Naive thymus-derived CD4-positive, alpha-beta T cell (primary cell): ENCODE measurements around the gene TMEM88. TPM values are rescaled to one million over a fixed set of nuclear protein-coding genes. Genes with fewer than 3 reads are reported as not detected.

Experiments
- ATAC-seq: fragments of 150-1000 bp; cut with Tn5 transposase; 2 replicates; pipeline ENCODE4 v1.10.0; 2021; ENCODE audit warnings: mild to moderate bottlenecking, moderate library complexity
- CTCF ChIA-PET: fragments of 350-600 bp; sonication (Branson Sonifier 250); formaldehyde crosslinking; loops from one replicate; lab custom pipeline; 2021; ENCODE audit warnings: antibody characterized with exemption; lab: Charles Lee
- POLR2A ChIA-PET: fragments of 350-600 bp; sonication (Branson Sonifier 250); formaldehyde crosslinking; loops from one replicate; lab custom pipeline; 2021; ENCODE audit warnings: antibody characterized with exemption, inconsistent platforms; lab: Charles Lee
- DNase-seq, 9 donors: peaks; one replicate each; pipeline versions ENCODE4 v3.0.0 to v3.0.0-alpha.2; 2020 to 2022; ENCODE audit warnings: mixed read lengths in 1 of 9
- H3K27ac ChIP-seq: one replicate; pipeline ENCODE4 v1.7.0; 2013; ENCODE audit warnings: mild to moderate bottlenecking, low read depth, low read length, moderate library complexity
- H3K27me3 ChIP-seq, 2 donors: one replicate each; pipeline ENCODE4 v1.7.0; 2013; ENCODE audit warnings: low read length in 2 of 2, mild to moderate bottlenecking in 2 of 2, moderate library complexity in 2 of 2; ENCODE audit not compliant: control insufficient read depth in 2 of 2, insufficient read depth in 2 of 2
- H3K36me3 ChIP-seq, 3 experiments: 1 replicate in 2 of 3; 2 replicates in 1 of 3; pipeline ENCODE4 v1.7.0; 2013; ENCODE audit warnings: low read length in 3 of 3, mild to moderate bottlenecking in 3 of 3, moderate library complexity in 1 of 3; ENCODE audit not compliant: insufficient read depth in 3 of 3, control insufficient read depth in 2 of 3
- H3K4me1 ChIP-seq, 2 donors: one replicate each; pipeline ENCODE4 v1.7.0; 2013; ENCODE audit warnings: low read length in 2 of 2, mild to moderate bottlenecking in 2 of 2, moderate library complexity in 1 of 2; ENCODE audit not compliant: control insufficient read depth in 2 of 2, insufficient read depth in 2 of 2
- H3K4me3 ChIP-seq: 2 replicates; pipeline ENCODE4 v1.7.0; 2013; ENCODE audit warnings: mild to moderate bottlenecking, low read length
- H3K9me3 ChIP-seq, 3 experiments: 1 replicate in 2 of 3; 2 replicates in 1 of 3; pipeline ENCODE4 v1.7.0; 2013; ENCODE audit warnings: low read length in 3 of 3; ENCODE audit not compliant: control insufficient read depth in 2 of 3
- H3K27ac Mint-ChIP-seq, 9 donors: one replicate each; pipeline ENCODE4 v1.8.0; 2020 to 2022; ENCODE audit warnings: mixed read lengths in 9 of 9, mild to moderate bottlenecking in 8 of 9, moderate library complexity in 5 of 9, inconsistent platforms in 2 of 9
- H3K27me3 Mint-ChIP-seq, 5 donors: one replicate each; pipeline ENCODE4 v1.8.0; 2021 to 2022; ENCODE audit warnings: mixed read lengths in 5 of 5, mild to moderate bottlenecking in 1 of 5
- H3K36me3 Mint-ChIP-seq, 5 donors: one replicate each; pipeline ENCODE4 v1.8.0; 2020 to 2022; ENCODE audit warnings: mixed read lengths in 5 of 5, mild to moderate bottlenecking in 3 of 5, inconsistent platforms in 1 of 5
- H3K4me1 Mint-ChIP-seq, 7 donors: one replicate each; pipeline ENCODE4 v1.8.0; 2020 to 2022; ENCODE audit warnings: mixed read lengths in 7 of 7, mild to moderate bottlenecking in 3 of 7, inconsistent platforms in 1 of 7
- H3K4me3 Mint-ChIP-seq, 10 donors: one replicate each; pipeline ENCODE4 v1.8.0; 2020 to 2022; ENCODE audit warnings: mild to moderate bottlenecking in 10 of 10, mixed read lengths in 10 of 10, moderate library complexity in 6 of 10, inconsistent platforms in 2 of 10
- H3K9me3 Mint-ChIP-seq, 11 donors: one replicate each; pipeline ENCODE4 v1.8.0; 2020 to 2022; ENCODE audit warnings: mixed read lengths in 11 of 11, mild to moderate bottlenecking in 4 of 11, inconsistent platforms in 1 of 11, moderate library complexity in 1 of 11
- intact Hi-C, 2 donors: fragments of 100-400 bp; cut with micrococcal nuclease; formaldehyde crosslinking; loops; one replicate each; pipeline ENCODE4 v1.15.1; 2023
- polyA plus RNA-seq, 2 donors: library from polyadenylated mRNA; unstranded; fragments of 300-500 nt; fragmentation: Illumina TruSeq; gene quantifications; one replicate each; pipeline ENCODE4 v1.2.3, GENCODE V29; 2021
- total RNA-seq, 6 experiments: library from RNA in 5 of 6; stranded (reverse) in 5 of 6; gene quantifications; 1 replicate in 5 of 6; 2 replicates in 1 of 6; pipeline ENCODE4 v1.2.3 and lab custom pipeline; 2021 to 2026

Gene TMEM88
- total and polyA plus RNA-seq, 7 experiments from 2014 or later: 0.70 to 32.7 (median 11.6) TPM; not detected in 2

- H3K27me3 Mint-ChIP-seq: no peaks in the 10 kb centered on the region
- H3K4me3 ChIP-seq: peak overlapping the region; percentile 51
- H3K4me1 ChIP-seq: peaks cover 20 to 31% of the 10 kb centered on the region in 2 donors
- H3K4me3 Mint-ChIP-seq: peak overlapping the region; percentile 45 to 85 (median 70)
- intact Hi-C loops: loop anchor here (1.0 kb wide), 6 partner anchors 8 to 444 kb away; partner anchors contain the start of genes KDM6B (in 2 of the 2) and SLC25A35 (in 1 of the 2)
- peak overlapping the region; percentile 55 to 93 (median 82) for H3K27ac Mint-ChIP-seq
- peaks cover 0 to 47% (median 5%) of the 10 kb centered on the region in 3 experiments for H3K36me3 ChIP-seq
- peaks cover 0 to 4% (median 4%) of the 10 kb centered on the region in 5 donors for H3K36me3 Mint-ChIP-seq
- DNase-seq (peak; percentile 92 to 96 (median 94)), ATAC-seq (peak; percentile 91)
- ChIA-PET POLR2A (interaction anchor here (0.5 to 5.5 kb wide), 3 partner anchors 9 to 31 kb away, joined by 4 to 89 read pairs (median 4); partner anchors contain the start of gene KDM6B), CTCF (interaction anchor here (0.7 to 3.7 kb wide), 10 partner anchors 9 to 165 kb away, joined by 3 to 43 read pairs (median 4); partner anchors contain the start of gene KDM6B)
- no peaks in the 10 kb centered on the region for H3K9me3 Mint-ChIP-seq
- no peaks in the 10 kb centered on the region for H3K27me3 ChIP-seq
- peak overlapping the region; percentile 70 for H3K27ac ChIP-seq
- no peaks in the 10 kb centered on the region for H3K9me3 ChIP-seq
- peaks cover 0 to 26% (median 17%) of the 10 kb centered on the region in 7 donors for H3K4me1 Mint-ChIP-seq
These were observed 3.2 kb upstream of the TMEM88 start for GRCh38 chr17:7851438-7852261.

GRCh38 chr17:7852262-7852670 lies 2.6 kb upstream of the TMEM88 start:
- H3K36me3 Mint-ChIP-seq: peaks cover 0 to 4% (median 4%) of the 10 kb centered on the region in 5 donors
- ChIA-PET POLR2A (interaction anchor here (1.1 to 5.5 kb wide), 2 partner anchors 9 to 18 kb away, joined by 4 to 89 read pairs; partner anchors contain the start of gene KDM6B), CTCF (interaction anchor here (3.7 kb wide), 1 partner anchor 18 kb away, joined by 43 read pairs; the partner anchor contains the start of gene KDM6B)
- Histone ChIP-seq H3K27me3 (no peaks in the 10 kb centered on the region), H3K36me3 (peaks cover 0 to 42% (median 5%) of the 10 kb centered on the region in 3 experiments), H3K4me3 (no peak overlapping the region), H3K27ac (peak overlapping the region; percentile 57), H3K9me3 (no peaks in the 10 kb centered on the region), H3K4me1 (peaks cover 22 to 33% of the 10 kb centered on the region in 2 donors)
- peaks cover 0 to 26% (median 17%) of the 10 kb centered on the region in 7 donors for H3K4me1 Mint-ChIP-seq
- H3K27me3 Mint-ChIP-seq: no peaks in the 10 kb centered on the region
- peak overlapping the region in 2 of 10 donors; percentile 9 to 85 for H3K4me3 Mint-ChIP-seq
- DNase-seq: no peak
- no peak for ATAC-seq
- intact Hi-C loops: no loop called here
- H3K9me3 Mint-ChIP-seq: no peaks in the 10 kb centered on the region
- H3K27ac Mint-ChIP-seq: peak overlapping the region in 7 of 9 donors; percentile 16 to 93 (median 80)

GRCh38 chr17:7852919-7853690 lies 1.8 kb upstream of the TMEM88 start:
- Mint-ChIP-seq H3K4me1 (peaks cover 0 to 26% (median 17%) of the 10 kb centered on the region in 7 donors), H3K9me3 (no peaks in the 10 kb centered on the region), H3K4me3 (no peak overlapping the region), H3K27me3 (no peaks in the 10 kb centered on the region), H3K36me3 (peaks cover 0 to 4% (median 4%) of the 10 kb centered on the region in 5 donors), H3K27ac (peak overlapping the region in 4 of 9 donors; percentile 46 to 92 (median 72))
- DNase-seq (peak in 1 of 9 donors; percentile 23), ATAC-seq (no peak)
- ChIA-PET POLR2A (interaction anchor here (0.7 to 5.5 kb wide), 3 partner anchors 12 to 19 kb away, joined by 3 to 89 read pairs (median 3); partner anchors contain the start of gene KDM6B), CTCF (interaction anchor here (0.9 to 1.3 kb wide), 3 partner anchors 13 to 19 kb away, joined by 3 to 5 read pairs (median 3); partner anchors contain the start of gene KDM6B)
- intact Hi-C loops: no loop called here
- no peaks in the 10 kb centered on the region for H3K9me3 ChIP-seq
- no peak overlapping the region for H3K4me3 ChIP-seq
- H3K27ac ChIP-seq: no peak overlapping the region
- H3K4me1 ChIP-seq: peaks cover 24 to 34% of the 10 kb centered on the region in 2 donors
- peaks cover 0 to 36% (median 5%) of the 10 kb centered on the region in 3 experiments for H3K36me3 ChIP-seq
- no peaks in the 10 kb centered on the region for H3K27me3 ChIP-seq

GRCh38 chr17:7853691-7854038 lies 1.2 kb upstream of the TMEM88 start:
- H3K27me3 ChIP-seq: no peaks in the 10 kb centered on the region
- Mint-ChIP-seq H3K27ac (peak overlapping the region in 2 of 9 donors; percentile 60 to 81), H3K9me3 (no peaks in the 10 kb centered on the region), H3K4me1 (peaks cover 0 to 23% (median 17%) of the 10 kb centered on the region in 7 donors), H3K36me3 (peaks cover 0 to 4% (median 4%) of the 10 kb centered on the region in 5 donors), H3K27me3 (no peaks in the 10 kb centered on the region), H3K4me3 (peak overlapping the region in 1 of 10 donors; percentile 31)
- H3K4me3 ChIP-seq: no peak overlapping the region
- peaks cover 29 to 39% of the 10 kb centered on the region in 2 donors for H3K4me1 ChIP-seq
- CTCF ChIA-PET: interaction anchor here (0.9 to 1.3 kb wide), 3 partner anchors 13 to 20 kb away, joined by 3 to 5 read pairs (median 3); partner anchors contain the start of gene KDM6B
- intact Hi-C loops: no loop called here
- ATAC-seq (no peak), DNase-seq (peak in 1 of 9 donors; percentile 28)
- H3K36me3 ChIP-seq: peaks cover 0 to 33% (median 5%) of the 10 kb centered on the region in 3 experiments
- POLR2A ChIA-PET: interaction anchor here (0.7 to 5.5 kb wide), 3 partner anchors 13 to 19 kb away, joined by 3 to 89 read pairs (median 3); partner anchors contain the start of gene KDM6B
- H3K9me3 ChIP-seq: no peaks in the 10 kb centered on the region
- H3K27ac ChIP-seq: no peak overlapping the region

- H3K36me3 ChIP-seq: peaks cover 0 to 28% (median 5%) of the 10 kb centered on the region in 3 experiments
- intact Hi-C loops: no loop called here
- no peak for ATAC-seq
- POLR2A ChIA-PET: interaction anchor here (0.7 to 5.5 kb wide), 3 partner anchors 14 to 20 kb away, joined by 3 to 89 read pairs (median 3); partner anchors contain the start of gene KDM6B
- H3K4me1 ChIP-seq: peaks cover 34 to 43% of the 10 kb centered on the region in 2 donors
- peaks cover 0 to 4% (median 4%) of the 10 kb centered on the region in 5 donors for H3K36me3 Mint-ChIP-seq
- H3K27me3 ChIP-seq: no peaks in the 10 kb centered on the region
- no peak overlapping the region for H3K27ac ChIP-seq
- H3K4me1 Mint-ChIP-seq: peaks cover 0 to 23% (median 17%) of the 10 kb centered on the region in 7 donors
- CTCF ChIA-PET: interaction anchor here (0.9 to 1.3 kb wide), 3 partner anchors 14 to 20 kb away, joined by 3 to 5 read pairs (median 3); partner anchors contain the start of gene KDM6B
- H3K9me3 ChIP-seq: no peaks in the 10 kb centered on the region
- H3K9me3 Mint-ChIP-seq: no peaks in the 10 kb centered on the region
- peak overlapping the region in 1 of 10 donors; percentile 31 for H3K4me3 Mint-ChIP-seq
- no peak overlapping the region for H3K4me3 ChIP-seq
- H3K27ac Mint-ChIP-seq: peak overlapping the region in 2 of 9 donors; percentile 60 to 81
- H3K27me3 Mint-ChIP-seq: no peaks in the 10 kb centered on the region
- peak in 1 of 9 donors; percentile 24 for DNase-seq
These were observed 638 bp upstream of the TMEM88 start for GRCh38 chr17:7854078-7854777.
